Chondrocyte (in vitro differentiated cells): ENCODE results near the gene PDZRN3. TPM values are rescaled to one million over a fixed set of nuclear protein-coding genes. Genes with fewer than 3 reads are reported as not detected.

ENCODE experiments used
- DNase-seq: peaks from one replicate; pipeline ENCODE4 v3.0.0; 2021; ENCODE audit warnings: mixed read lengths, low spot score
- H3K27ac Mint-ChIP-seq: one replicate; pipeline ENCODE4 v1.8.0; 2021; ENCODE audit warnings: mild to moderate bottlenecking, moderate library complexity, mixed read lengths; ENCODE audit not compliant: unreplicated experiment
- H3K27me3 Mint-ChIP-seq: 2 replicates; pipeline ENCODE4 v1.8.0; 2021; ENCODE audit warnings: low read depth, mixed read lengths
- H3K36me3 Mint-ChIP-seq: 2 replicates; pipeline ENCODE4 v1.8.0; 2021; ENCODE audit warnings: low read depth, mixed read lengths
- H3K4me1 Mint-ChIP-seq: 2 replicates; pipeline ENCODE4 v1.8.0; 2021; ENCODE audit warnings: low read depth, mild to moderate bottlenecking, mixed read lengths
- H3K4me3 Mint-ChIP-seq: one replicate; pipeline ENCODE4 v1.8.0; 2021; ENCODE audit warnings: mild to moderate bottlenecking, moderate library complexity, mixed read lengths; ENCODE audit not compliant: unreplicated experiment
- H3K9me3 Mint-ChIP-seq: 2 replicates; pipeline ENCODE4 v1.8.0; 2021; ENCODE audit warnings: low read depth, mixed read lengths
- CTCF ChIP-seq: fragments of 200-600 bp; sonication (generic); IDR thresholded peaks from 2 replicates; pipeline ENCODE4 v1.5.0; 2021; ENCODE audit warnings: antibody characterized with exemption, mild to moderate bottlenecking, moderate library complexity
- total RNA-seq: library from RNA; stranded (reverse); gene quantifications from 3 replicates; pipeline ENCODE4 v1.2.1, GENCODE V29; 2021

The PDZRN3 gene
- total RNA-seq, 1 donor from 2014 or later = 19.4 TPM

- TF ChIP-seq CTCF = no peak
- Mint-ChIP-seq H3K4me1 (no peaks in the 10 kb centered on the region), H3K4me3 (no peak overlapping the region), H3K27ac (no peak overlapping the region), H3K9me3 (peaks cover 5% of the 10 kb centered on the region), H3K36me3 (peaks cover 54% of the 10 kb centered on the region), H3K27me3 (no peaks in the 10 kb centered on the region)
- no peak for DNase-seq
These were observed 239.2 kb downstream of the PDZRN3 start for GRCh38 chr3:73385568-73385967.

- Mint-ChIP-seq H3K27ac (no peak overlapping the region), H3K36me3 (peaks cover 47% of the 10 kb centered on the region), H3K27me3 (no peaks in the 10 kb centered on the region), H3K9me3 (peaks cover 5% of the 10 kb centered on the region), H3K4me1 (no peaks in the 10 kb centered on the region), H3K4me3 (no peak overlapping the region)
- no peak for TF ChIP-seq CTCF
- peak; percentile 93 for DNase-seq
These were observed 240.4 kb downstream of the PDZRN3 start for GRCh38 chr3:73384091-73384906.

GRCh38 chr3:73383470-73384049, 241.2 kb downstream of the PDZRN3 start:
- peaks cover 5% of the 10 kb centered on the region for H3K9me3 Mint-ChIP-seq

GRCh38 chr3:73381551-73381950, 243.2 kb downstream of the PDZRN3 start:
- no peak for DNase-seq
- Mint-ChIP-seq H3K4me3 (no peak overlapping the region), H3K4me1 (no peaks in the 10 kb centered on the region), H3K9me3 (peaks cover 5% of the 10 kb centered on the region), H3K27ac (no peak overlapping the region), H3K36me3 (peaks cover 31% of the 10 kb centered on the region), H3K27me3 (no peaks in the 10 kb centered on the region)
- TF ChIP-seq CTCF = no peak

More at GRCh38 chr3:73383470-73384049, 241.2 kb downstream of the PDZRN3 start:
- no peak for TF ChIP-seq CTCF
- Mint-ChIP-seq H3K4me1 (no peaks in the 10 kb centered on the region), H3K27me3 (no peaks in the 10 kb centered on the region), H3K27ac (no peak overlapping the region), H3K36me3 (peaks cover 43% of the 10 kb centered on the region), H3K4me3 (no peak overlapping the region)
- DNase-seq = peak; percentile 83

GRCh38 chr3:73380735-73381532, 243.8 kb downstream of the PDZRN3 start:
- peaks cover 30% of the 10 kb centered on the region for H3K36me3 Mint-ChIP-seq
- DNase-seq = no peak
- no peaks in the 10 kb centered on the region for H3K4me1 Mint-ChIP-seq
- no peak overlapping the region for H3K4me3 Mint-ChIP-seq
- no peak for TF ChIP-seq CTCF
- H3K27me3 Mint-ChIP-seq = no peaks in the 10 kb centered on the region
- peaks cover 5% of the 10 kb centered on the region for H3K9me3 Mint-ChIP-seq
- no peak overlapping the region for H3K27ac Mint-ChIP-seq
